Subcutaneous adipose tissue (tissue), 4 donors: ENCODE data around the gene DHRS3. TPM values are rescaled to one million over a fixed set of nuclear protein-coding genes. Genes with fewer than 3 reads are reported as not detected.

ENCODE experiments used
- CTCF ChIP-seq: fragments of 450-650 bp; IDR thresholded peaks from one replicate; pipeline ENCODE4 v1.5.1; 2016; ENCODE audit warnings: low read depth, mild to moderate bottlenecking, control low read depth, antibody characterized with exemption, moderate library complexity
- total RNA-seq, 4 donors: library from RNA; depleted of rRNA; stranded (reverse); fragments of >200 nt; gene quantifications; one replicate each; pipeline ENCODE4 v1.1.0, GENCODE V29; 2016

The DHRS3 gene
- total RNA-seq, 4 donors from 2014 or later: 147 to 406 (median 256) TPM

- TF ChIP-seq CTCF: no peak
Measured at GRCh38 chr1:12618965-12619791, 1.2 kb upstream of the DHRS3 start.

- no peak for TF ChIP-seq CTCF
Measured at GRCh38 chr1:12618661-12618964, 603 bp upstream of the DHRS3 start.

GRCh38 chr1:12617511-12617900, 504 bp downstream of the DHRS3 start:
- no peak for TF ChIP-seq CTCF

- no peak for TF ChIP-seq CTCF
Measured at GRCh38 chr1:12616709-12617373, 1.2 kb downstream of the DHRS3 start.

GRCh38 chr1:12615865-12616708, 1.9 kb downstream of the DHRS3 start:
- TF ChIP-seq CTCF: no peak

- TF ChIP-seq CTCF: no peak
Measured at GRCh38 chr1:12615159-12615864, 2.7 kb downstream of the DHRS3 start.
